GM08714 (cell line): ENCODE data around the gene SALL4.

Source experiments
- H3K4me3 ChIP-seq: fragments of 200-500 bp; sonication (Bioruptor generic); 2 replicates; pipeline ENCODE4 v1.5.1; 2014; ENCODE audit warnings: mild to moderate bottlenecking, low read length, inconsistent platforms
- ZNF274 ChIP-seq: IDR thresholded peaks from 2 replicates; pipeline ENCODE4 v1.6.1; 2012; ENCODE audit warnings: mild to moderate bottlenecking, low read depth, low read length

The SALL4 gene

GRCh38 chr20:51811514-51812128 is 9.3 kb upstream of the SALL4 start:
- no peak for TF ChIP-seq ZNF274
- no peak overlapping the region for H3K4me3 ChIP-seq

- TF ChIP-seq ZNF274: no peak
- H3K4me3 ChIP-seq: no peak overlapping the region
Measured at GRCh38 chr20:51811042-51811355, 8.7 kb upstream of the SALL4 start.

GRCh38 chr20:51810155-51811041 is 8.1 kb upstream of the SALL4 start:
- TF ChIP-seq ZNF274: no peak
- no peak overlapping the region for H3K4me3 ChIP-seq

- TF ChIP-seq ZNF274: no peak
- no peak overlapping the region for H3K4me3 ChIP-seq
Measured at GRCh38 chr20:51807720-51808250, 5.5 kb upstream of the SALL4 start.

GRCh38 chr20:51804754-51805153 is 2.4 kb upstream of the SALL4 start:
- no peak overlapping the region for H3K4me3 ChIP-seq
- no peak for TF ChIP-seq ZNF274

GRCh38 chr20:51803148-51803854 is 980 bp upstream of the SALL4 start:
- no peak overlapping the region for H3K4me3 ChIP-seq
- TF ChIP-seq ZNF274: no peak

- no peak for TF ChIP-seq ZNF274
- H3K4me3 ChIP-seq: no peak overlapping the region
Measured at GRCh38 chr20:51801823-51802123, 548 bp downstream of the SALL4 start.

- TF ChIP-seq ZNF274: no peak
- no peak overlapping the region; the same call in 1 of the 2 replicates for H3K4me3 ChIP-seq
Measured at GRCh38 chr20:51801122-51801822, 1.0 kb downstream of the SALL4 start.

- TF ChIP-seq ZNF274: no peak
- no peak overlapping the region; the same call in 1 of the 2 replicates for H3K4me3 ChIP-seq
Measured at GRCh38 chr20:51800872-51801121, 1.5 kb downstream of the SALL4 start.

GRCh38 chr20:51800060-51800871 is 2.1 kb downstream of the SALL4 start:
- no peak for TF ChIP-seq ZNF274
- H3K4me3 ChIP-seq: no peak overlapping the region

- no peak overlapping the region for H3K4me3 ChIP-seq
Measured at GRCh38 chr20:51799401-51799860, 2.9 kb downstream of the SALL4 start.

GRCh38 chr20:51797357-51798025 is 4.8 kb downstream of the SALL4 start:
- H3K4me3 ChIP-seq: no peak overlapping the region
- no peak for TF ChIP-seq ZNF274

More at GRCh38 chr20:51799401-51799860, 2.9 kb downstream of the SALL4 start:
- TF ChIP-seq ZNF274: no peak

- H3K4me3 ChIP-seq: no peak overlapping the region
- no peak for TF ChIP-seq ZNF274
Measured at GRCh38 chr20:51796340-51796739, 6.0 kb downstream of the SALL4 start.
